PFSK-1 (cell line): Measurements from ENCODE around the gene RFTN1.

Experiments
- POLR2AphosphoS5 ChIP-seq: IDR thresholded peaks from 2 replicates; pipeline ENCODE4 v1.6.1; 2012; ENCODE audit warnings: low read depth, mild to moderate bottlenecking, control low read depth, low read length, moderate library complexity
- REST ChIP-seq, 2 experiments: IDR thresholded peaks; 2 replicates each; pipeline versions ENCODE4 v1.6.1 to v1.8.0; 2011 to 2012; ENCODE audit warnings: low read depth in 2 of 2, low read length in 2 of 2, control low read depth in 1 of 2, inconsistent platforms in 1 of 2, mild to moderate bottlenecking in 1 of 2, moderate library complexity in 1 of 2; ENCODE audit not compliant: insufficient read depth in 1 of 2

- no peak for TF ChIP-seq REST (IDR thresholded peaks at IDR 0.05; ENCODE audit: insufficient read depth in 1 of 2, low read depth in 2 of 2, low read length in 2 of 2)
- TF ChIP-seq POLR2AphosphoS5, result no peak
These were observed 246.8 kb downstream of the RFTN1 start for GRCh38 chr3:16266714-16267113.
